ENCODE results near the gene ZC3H12D.
A peak's percentile ranks its signal among the peaks of the same experiment; 100 is the strongest.

ZC3H12D gene

GRCh38 chr6:149440735-149441671 lies 43.8 kb downstream of the ZC3H12D start:
- DNase-seq = peak; percentile 17

- no peak for DNase-seq
Measured at GRCh38 chr6:149439626-149440025, 45.2 kb downstream of the ZC3H12D start.

GRCh38 chr6:149438855-149439254 lies 46.0 kb downstream of the ZC3H12D start:
- no peak for DNase-seq

GRCh38 chr6:149437212-149437611 lies 47.6 kb downstream of the ZC3H12D start:
- no peak for DNase-seq

- no peak for DNase-seq
Measured at GRCh38 chr6:149436647-149437046, 48.2 kb downstream of the ZC3H12D start.

GRCh38 chr6:149435919-149436586 lies 48.8 kb downstream of the ZC3H12D start:
- DNase-seq = no peak

GRCh38 chr6:149433881-149434280 lies 50.9 kb downstream of the ZC3H12D start:
- no peak for DNase-seq

- no peak for DNase-seq
Measured at GRCh38 chr6:149433405-149433804, 51.4 kb downstream of the ZC3H12D start.

- DNase-seq = peak; percentile 71
Measured at GRCh38 chr6:149431905-149432775, 52.7 kb downstream of the ZC3H12D start.

- DNase-seq = no peak
Measured at GRCh38 chr6:149429427-149430360, 55.1 kb downstream of the ZC3H12D start.

GRCh38 chr6:149428606-149429005 lies 56.2 kb downstream of the ZC3H12D start:
- DNase-seq = no peak

GRCh38 chr6:149425754-149426153 lies 59.1 kb downstream of the ZC3H12D start:
- no peak for DNase-seq

GRCh38 chr6:149425224-149425623 lies 59.6 kb downstream of the ZC3H12D start:
- no peak for DNase-seq

- DNase-seq = no peak
Measured at GRCh38 chr6:149423964-149424440, 60.8 kb downstream of the ZC3H12D start.

- DNase-seq = no peak
Measured at GRCh38 chr6:149422581-149422980, 62.2 kb downstream of the ZC3H12D start.

GRCh38 chr6:149421132-149421531 lies 63.7 kb downstream of the ZC3H12D start:
- no peak for DNase-seq

GRCh38 chr6:149419696-149420404 lies 65.0 kb downstream of the ZC3H12D start:
- no peak for DNase-seq

GRCh38 chr6:149414821-149415220 lies 70.0 kb downstream of the ZC3H12D start:
- no peak for DNase-seq

GRCh38 chr6:149414009-149414408 lies 70.8 kb downstream of the ZC3H12D start:
- no peak for DNase-seq

- DNase-seq = no peak
Measured at GRCh38 chr6:149410557-149410956, 74.3 kb downstream of the ZC3H12D start.

- no peak for DNase-seq
Measured at GRCh38 chr6:149409617-149410016, 75.2 kb downstream of the ZC3H12D start.

Data from HCEC 1CT (cell line).